SKM-1 treated with dmso at 0.1 percent for 144 hours (cell line): ENCODE data around the gene LCP2.

Experiments used
- DNase-seq: peaks from one replicate; lab custom pipeline; 2025; ENCODE audit not compliant: unreplicated experiment; lab: John Stamatoyannopoulos, UW

LCP2 gene

DNA sequence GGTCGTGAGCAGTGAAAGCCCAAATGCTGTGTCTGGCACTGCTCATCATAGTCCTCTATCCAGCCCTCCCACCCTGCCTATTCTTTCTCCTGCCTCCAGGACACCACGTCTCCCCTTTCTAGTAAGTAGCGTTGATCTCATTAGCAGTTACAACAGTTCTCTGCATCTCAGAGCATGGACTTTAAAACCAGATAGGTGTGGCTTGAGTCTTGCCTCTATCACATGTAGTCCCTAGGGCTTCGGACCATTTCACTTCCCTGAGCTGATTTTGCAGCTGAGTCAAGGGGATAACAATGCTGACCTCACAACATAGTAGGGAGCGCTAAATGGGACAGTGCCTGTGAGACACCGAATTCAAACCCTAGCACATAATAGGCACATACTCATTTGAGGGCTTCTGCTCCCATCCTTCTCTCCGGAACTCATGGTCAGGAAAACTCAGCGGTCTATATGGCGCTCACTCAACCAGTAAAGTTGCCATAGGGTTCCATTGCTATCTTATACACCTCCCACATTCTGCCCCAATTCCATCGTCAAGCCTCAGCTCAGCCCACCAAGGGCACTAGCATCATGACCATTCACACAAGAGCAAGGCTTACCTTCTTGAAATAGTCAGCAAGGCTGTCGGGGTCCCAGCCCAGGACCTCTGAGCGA, 515 bp downstream of the LCP2 start:
- DNase-seq: no peak

DNA sequence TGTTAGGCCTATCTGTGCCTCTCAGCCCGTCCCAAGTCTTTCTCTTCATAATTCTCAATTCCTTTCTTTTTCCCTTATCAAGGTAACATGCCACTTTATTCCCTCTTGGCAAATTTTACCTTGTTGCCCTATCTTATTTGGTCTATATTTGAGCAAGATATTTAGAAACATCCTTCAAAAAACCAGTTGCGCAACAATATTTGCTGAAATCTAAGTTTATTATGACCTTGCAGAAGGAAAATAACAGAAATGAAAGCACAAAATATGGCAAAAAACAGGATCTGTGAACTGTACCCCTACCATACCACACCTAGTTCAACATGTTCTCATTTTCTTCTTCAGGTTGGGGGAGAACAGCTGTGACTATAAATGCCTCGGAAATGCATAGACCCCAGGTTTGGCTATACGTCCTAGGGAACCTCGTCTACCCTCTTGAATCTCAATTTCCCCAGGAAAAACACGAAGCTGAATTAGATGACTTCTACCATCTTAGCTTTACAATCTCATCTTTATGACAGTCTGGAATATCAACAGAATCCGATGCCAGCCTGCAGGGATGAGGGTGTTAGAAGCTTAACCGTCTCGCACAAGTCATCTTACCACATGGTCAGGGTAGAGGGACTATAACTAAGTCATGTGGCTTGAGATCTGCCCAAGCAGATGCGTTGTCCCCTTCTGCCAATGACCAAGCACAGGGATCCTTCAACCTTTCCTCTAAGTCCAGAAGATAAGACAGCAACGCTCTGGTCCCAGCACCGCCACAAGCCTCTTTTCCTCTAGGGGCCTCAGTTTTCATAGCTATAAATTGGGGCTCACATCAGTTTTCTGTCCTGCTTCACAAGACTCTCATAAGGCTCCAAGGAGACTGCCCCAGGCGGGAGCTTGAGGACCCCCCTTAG, 1.3 kb downstream of the LCP2 start:
- no peak for DNase-seq

DNA sequence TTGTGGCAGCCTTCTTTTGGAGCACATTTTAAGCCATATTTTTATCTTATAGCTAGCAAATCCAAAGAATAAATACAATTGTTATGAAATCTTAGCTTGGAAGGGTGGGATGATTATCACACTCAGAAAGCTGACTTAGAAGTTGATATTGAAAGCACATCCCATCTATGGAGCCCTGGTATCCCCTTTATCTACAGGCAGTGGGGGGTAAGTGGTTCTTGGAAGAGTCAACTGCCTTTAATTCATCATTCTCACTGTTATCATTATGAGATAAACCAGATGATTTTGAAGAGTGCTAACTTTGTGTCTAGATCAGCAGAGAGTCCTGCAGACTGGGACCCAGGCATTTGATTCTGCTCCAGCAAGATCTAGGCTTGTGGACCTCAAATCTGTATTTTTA, 3.0 kb downstream of the LCP2 start:
- no peak for DNase-seq

DNA sequence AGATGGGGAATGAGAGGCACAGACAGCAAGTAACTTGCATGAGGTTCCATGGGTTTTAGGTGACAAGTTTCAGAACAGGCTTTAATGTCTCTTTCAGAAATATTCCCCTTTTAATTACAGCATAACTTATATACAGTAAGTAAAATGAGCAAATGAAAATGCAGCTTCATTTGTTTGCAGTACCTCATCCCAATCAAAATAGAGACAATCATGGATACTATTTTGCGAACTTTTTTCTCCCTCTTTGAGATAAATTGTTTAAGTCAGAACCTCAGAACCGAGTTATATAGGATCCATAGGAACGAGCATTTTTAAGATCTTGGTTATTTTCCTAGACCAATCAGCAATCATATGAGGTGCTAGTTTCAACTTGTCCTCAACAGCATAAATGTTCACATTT, 3.5 kb downstream of the LCP2 start:
- DNase-seq: no peak

DNA sequence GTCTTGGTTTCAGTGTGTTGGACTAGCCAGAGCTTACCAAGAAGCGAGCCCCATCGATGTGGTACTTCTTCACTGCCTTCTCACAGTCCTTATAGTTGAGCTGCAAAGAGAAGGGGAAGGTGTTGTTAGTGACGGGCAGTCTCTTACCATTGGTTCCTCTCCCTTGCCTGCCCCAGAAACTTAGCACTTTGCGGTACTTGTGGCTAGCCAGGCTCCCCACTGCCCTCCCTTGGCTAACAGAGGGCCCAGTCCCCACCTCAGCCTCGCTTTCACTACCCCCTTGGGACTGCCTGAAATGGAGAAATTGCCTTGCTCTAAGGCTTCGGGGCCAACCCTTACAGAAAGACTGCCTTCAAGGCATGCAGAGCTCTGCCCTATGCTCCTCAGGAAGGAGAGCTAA, 4.3 kb downstream of the LCP2 start:
- DNase-seq: peak; percentile 98

DNA sequence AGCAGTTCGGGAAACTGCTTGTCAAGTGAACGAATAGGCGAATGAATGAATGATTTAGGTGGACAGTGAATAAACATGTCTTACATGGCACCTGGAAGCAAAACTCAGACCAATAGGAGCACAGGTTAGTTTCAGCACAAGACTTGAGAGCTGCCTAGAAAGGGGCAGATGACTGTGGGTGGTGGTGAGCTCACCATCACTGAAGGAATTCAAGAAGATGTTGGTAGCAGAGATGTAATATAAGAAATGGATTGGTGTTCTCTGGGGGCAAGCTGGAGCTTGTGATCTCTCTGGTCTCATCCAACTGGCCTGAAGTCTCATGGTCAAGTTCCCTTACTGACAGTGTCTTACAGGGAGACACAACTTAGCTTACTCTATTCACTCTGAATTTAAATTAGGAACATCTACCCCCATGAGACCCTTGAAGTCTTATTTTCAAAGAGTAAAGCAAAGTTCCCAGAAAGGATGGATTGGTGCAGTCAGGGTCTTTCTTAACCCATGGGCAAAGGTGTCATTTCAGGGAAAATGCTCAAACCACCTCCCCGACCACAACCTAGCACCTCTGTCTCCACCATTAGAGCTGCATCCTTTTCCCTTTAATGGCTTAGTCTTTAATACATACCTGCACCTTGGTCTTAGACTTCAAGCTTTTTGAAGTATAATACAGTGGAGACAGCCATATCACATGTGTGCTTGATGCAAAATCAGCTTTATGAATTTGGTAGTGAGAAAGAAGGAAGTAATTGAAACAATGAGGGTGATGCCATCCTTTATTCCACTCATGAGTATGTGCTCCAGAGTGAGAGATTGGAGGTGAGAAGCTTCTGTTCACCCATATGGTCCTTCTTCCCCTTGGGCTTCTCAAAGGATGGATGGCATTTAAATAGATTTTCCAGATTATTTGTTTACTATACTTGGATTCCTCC, 5.1 kb downstream of the LCP2 start:
- DNase-seq: no peak

DNA sequence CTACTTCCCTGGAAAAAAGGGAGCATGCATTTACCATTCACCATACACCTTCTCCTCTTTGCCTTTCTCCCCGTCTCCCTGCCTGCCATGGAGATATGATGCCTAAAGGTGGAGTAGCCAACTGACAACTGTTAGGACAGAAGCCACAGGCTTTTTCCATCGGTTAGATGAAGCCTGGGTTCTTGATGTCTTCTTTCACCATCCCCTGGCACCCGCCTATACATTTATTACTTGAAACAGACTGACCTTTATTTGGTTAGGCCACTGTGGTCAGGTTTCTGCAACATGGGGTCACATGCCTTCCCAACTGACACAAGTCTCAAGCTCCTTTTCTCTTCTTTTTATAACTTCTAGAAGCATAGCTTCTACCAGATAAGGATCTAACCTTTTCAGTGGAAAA, 7.1 kb downstream of the LCP2 start:
- DNase-seq: peak; percentile 29

DNA sequence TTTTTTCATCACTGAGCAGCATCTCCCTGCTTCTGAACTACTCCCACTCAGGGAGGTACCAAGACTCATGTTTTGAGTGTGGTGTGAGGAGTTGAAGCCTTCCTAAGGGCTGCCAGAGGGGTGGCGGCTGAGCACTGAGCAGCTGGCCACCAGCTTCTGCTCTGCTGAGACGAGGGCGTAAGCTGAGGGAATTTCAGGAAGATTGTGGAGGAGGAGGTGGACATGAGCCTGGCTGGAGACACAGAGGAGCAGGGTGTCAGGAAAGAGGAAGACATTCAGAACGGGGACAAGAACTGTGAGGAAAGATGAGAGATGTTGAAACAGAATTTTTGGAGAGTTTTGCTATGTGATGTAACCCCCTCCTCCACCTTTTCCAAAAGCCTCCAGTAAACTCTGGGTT, 7.8 kb downstream of the LCP2 start:
- DNase-seq: peak; percentile 64

DNA sequence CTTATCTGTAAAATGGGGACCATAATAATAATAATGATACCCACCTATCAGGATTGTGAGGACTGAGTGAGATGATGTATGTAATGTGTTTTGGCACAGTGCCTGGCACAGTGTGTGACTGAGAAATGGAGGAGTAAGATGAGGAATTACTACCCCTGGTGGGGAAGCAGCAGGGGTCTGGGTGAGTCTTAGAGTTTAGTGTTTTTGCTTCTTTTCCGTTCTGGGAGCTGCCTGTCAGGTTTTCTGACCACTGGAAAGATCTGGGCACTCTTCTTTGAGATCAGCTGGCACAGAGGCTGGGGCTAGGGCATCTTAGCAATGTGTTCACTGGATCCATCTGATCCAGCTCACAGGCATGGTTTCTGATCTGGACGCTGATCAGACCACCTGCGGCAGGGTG, 8.5 kb downstream of the LCP2 start:
- DNase-seq: no peak

DNA sequence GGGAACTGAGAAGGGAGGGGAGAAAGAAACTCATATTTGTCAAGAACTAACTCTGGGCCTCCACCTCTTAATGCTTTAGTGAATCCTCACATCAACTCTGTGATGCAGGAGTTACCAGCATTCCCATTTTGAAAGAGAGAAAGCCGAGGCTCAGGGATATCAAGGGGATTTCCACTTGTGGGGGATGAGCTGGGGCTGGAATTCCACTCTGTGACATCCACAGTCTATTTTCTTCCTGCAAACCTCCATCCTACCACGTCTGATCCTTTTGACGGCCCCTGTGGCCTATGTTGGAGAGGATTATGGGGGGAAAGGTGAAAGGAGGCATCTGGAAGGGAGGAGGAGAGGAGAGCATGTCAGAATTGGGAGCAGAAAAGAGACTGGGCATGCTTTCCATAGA, 9.0 kb downstream of the LCP2 start:
- no peak for DNase-seq

DNA sequence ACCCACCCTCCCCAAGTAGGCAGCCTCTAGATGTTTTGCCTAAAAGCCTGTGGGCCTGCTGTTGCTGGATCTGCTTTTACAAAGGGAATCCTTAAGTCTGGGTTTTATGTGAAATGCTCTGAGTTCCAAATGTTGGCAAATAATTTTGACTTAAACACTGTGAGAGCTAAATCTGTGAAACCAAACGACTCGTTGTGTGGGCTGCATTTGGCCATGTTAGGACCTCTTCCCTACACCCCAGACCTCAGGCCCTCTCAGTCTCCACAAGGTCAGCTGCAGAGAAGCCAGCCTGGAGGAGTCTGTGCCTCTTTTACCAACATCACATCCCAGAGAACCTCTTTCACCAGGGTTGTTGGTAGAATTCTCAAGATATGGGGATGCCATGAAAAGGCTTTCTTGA, 9.4 kb downstream of the LCP2 start:
- DNase-seq: no peak

DNA sequence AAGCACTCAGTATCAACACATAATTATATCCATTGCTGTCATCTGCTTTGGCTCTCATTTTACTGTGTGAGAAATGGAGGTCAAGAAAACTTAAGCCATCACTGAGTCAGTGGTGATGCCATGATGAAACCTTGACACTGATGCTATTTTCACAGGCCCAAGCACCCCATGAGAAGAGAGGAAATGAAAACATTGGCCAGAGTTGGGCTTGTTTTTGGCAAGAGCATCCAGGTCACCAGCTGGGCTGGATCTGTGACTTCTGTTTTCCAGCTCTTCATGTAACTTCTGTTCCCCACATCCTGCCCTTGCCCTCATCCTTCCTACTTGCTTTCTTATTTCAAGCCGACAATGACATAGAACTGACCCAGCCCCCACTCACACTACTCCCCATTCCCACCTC, 10.0 kb downstream of the LCP2 start:
- peak; percentile 84 for DNase-seq

DNA sequence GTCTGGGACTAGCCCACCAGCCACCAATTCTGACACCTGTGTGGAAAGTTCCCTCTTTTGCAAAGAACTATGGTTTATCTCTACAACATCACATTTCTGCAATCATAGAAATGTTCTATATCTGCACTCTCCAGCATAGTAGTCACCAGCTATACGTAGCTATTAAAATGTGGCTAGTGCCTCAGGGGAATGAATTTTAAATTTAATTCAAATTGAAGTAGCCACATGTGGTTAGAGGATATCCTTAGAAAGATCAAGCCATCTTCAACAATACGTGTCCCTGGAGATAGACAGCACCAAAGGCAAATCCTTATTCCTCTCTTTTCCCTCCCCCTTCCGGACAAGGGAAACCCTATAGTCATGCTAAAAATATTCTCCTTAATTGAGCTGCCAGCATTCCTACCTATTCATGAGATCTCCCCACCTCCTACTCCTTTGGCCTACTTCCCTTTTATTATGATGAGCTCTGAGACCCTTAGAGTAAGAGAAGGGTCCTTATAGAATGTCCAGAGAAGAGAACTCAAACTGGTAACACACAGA, 11.1 kb downstream of the LCP2 start:
- no peak for DNase-seq

DNA sequence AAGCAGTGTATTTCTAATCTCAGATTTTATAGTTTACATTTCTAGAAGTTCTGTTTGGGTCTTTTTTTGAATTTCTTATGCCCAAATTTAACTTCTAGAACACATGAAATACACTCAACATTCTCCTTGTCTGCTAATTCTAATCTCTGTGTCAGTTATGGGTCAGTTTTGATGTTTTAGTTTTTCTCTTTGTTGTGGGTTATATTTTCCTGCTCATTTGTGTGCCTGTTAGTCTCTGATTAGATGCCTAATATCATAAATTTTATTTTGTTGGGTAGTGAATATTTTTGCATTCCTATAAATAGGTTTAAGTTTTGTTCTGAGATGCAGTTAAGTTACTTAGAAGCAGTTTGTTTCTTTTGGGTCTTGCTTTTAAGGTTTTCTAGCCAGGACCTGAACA, 12.4 kb downstream of the LCP2 start:
- DNase-seq: no peak

DNA sequence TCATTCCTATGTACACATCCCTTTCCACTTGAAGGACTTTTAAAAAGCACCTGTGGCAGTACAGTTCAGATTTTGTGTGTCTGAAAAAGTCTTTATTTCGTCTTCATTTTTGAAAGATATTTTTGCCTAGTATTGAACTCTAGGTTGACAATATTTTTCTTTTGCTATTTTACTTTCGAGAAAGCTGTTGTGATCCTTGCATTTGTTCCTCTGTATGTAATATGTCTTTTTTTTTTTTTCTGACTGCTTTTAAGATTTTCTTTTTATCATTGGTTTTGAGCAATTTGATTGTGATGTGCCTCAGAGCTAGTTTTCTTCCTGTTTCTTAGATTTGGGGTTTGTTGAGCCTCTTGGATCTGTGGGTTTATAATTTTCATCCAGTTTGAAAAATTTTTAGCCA, 13.3 kb downstream of the LCP2 start:
- DNase-seq: no peak

DNA sequence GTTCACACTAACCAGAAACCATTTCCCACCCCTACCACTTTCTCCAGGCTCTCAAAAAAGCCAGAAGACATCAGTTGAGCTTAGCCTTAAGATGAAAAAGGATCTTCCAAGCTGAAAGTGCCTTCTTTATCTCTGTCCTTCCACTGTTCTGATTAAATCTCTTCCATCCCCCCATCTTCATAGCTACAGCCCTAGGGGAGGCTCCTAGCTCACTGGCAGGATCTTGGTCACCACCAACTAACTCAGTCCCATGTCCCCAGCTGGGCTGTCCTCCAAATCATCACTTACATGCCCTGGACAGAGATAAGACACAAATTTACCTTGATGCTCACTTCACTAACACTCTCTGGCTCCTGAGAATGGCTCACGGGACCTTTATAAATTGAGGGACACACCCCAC, 14.3 kb downstream of the LCP2 start:
- DNase-seq: no peak

DNA sequence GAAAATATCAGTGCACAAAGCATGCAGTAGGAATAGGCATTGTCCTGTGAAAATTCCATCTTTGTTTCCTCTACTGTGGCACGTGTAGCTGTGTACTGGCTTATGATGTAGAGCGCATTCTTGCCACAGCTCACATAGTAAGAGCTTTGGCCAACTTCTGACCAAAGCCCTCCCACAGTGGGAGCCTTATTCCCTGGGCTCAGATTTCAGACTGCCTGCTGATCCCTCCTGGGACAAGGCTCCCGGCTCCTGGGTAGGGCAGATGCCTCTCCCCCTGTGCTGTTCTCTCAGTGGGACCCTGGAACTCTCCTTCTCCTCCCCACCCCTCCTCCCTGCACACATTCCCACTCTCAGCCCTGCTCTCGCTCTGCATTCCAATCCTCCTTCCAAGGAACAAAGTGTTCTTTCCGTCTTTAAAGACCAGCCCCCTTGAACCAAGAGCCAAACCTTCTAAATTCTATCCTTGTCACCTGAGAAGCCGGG, 17.5 kb downstream of the LCP2 start:
- DNase-seq: no peak

DNA sequence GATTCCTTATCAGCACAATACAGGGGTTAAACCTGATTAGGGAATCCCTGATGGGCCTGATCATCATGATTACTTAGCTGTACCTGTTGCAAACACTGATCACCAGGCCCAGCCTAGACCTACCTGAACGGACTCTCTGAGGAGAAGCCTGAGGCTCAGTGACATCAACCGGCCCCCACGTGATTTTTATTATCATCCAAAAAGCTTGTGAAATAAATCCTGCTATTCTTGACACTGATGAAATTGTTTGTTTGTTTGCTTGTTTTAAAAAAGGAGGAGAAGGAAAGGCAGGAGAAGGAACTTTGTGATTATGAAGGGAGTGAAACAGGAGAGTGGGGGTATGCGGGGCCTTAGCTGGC, 18.1 kb downstream of the LCP2 start:
- no peak for DNase-seq

DNA sequence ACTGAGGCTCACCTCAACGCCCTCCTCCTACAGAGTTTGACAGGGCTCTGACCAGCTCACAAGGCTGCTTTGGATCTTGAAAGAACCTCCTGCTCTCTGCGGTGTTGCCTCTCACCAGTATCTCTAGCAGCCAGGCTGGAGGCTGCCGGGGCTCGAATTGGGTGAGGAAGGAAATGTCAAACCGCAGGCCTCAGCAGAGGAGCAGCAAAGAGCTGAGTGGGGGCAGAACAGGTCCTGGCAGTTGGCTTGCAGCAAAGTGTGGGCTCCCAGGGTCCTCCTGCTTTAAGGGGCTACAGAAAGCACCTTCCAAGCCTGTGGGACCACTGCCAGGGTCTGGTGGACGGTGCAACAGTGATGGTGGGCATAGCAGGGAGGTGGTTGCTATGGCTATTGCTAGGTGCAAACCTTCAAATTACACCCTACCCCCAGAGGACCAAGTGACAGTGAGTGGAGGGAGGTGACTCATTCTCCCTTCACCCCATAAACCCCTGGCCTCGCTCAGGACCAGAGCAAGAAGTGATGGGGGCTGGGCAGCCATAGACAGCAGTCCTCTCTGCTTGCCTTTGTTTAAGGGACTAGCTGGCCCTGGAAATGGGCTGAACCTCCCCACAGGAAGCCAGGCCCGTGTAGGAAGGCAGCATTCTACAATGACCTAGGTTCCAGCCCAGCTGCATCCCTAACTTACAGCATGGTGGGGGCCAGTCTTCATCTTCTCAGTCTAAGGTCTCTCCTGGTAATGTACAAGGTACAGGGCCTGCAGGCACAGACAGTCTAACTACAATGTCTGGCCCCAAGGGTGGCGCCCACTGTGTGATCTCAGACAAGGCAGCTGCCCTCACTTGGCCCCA, 18.7 kb downstream of the LCP2 start:
- DNase-seq: peak; percentile 98

DNA sequence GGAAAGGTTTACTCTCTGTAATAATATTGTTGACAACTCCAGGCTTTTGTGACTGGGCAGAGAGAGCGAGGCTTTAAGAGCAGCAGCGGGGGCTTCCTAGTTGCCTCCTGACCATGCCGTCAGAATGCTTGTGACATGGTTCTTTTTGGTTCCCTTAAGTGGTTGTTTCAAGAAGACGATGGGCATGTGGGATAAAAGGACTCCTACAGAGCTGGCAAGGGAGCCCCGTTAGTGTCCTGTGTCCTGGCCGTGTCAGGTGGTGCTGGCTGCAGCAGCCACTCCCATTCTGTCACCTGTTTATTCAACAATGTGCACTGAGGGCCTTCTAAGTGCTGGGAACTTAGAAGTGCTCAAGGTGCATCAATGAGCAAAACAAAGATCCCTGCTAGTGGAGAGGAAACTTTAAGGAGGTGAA, 19.7 kb downstream of the LCP2 start:
- no peak for DNase-seq
